ENCODE measurements around the gene PPP1R12B.
"Not testable (repeated sequence)": the region's sequence is repeated elsewhere in the genome, so short reads cannot be mapped to it uniquely, and the experiment has no call there.

Gene PPP1R12B

GRCh38 chr1:202638701-202639305 lies 290.3 kb downstream of the PPP1R12B start:
- not testable (repeated sequence) for DNase-seq

GRCh38 chr1:202639500-202639899 lies 291.0 kb downstream of the PPP1R12B start:
- DNase-seq: no peak

GRCh38 chr1:202642212-202642611 lies 293.7 kb downstream of the PPP1R12B start:
- no peak for DNase-seq
